Measurements from ENCODE around the gene YWHAG. TPM values are rescaled to one million over a fixed set of nuclear protein-coding genes. Genes with fewer than 3 reads are reported as not detected.

YWHAG gene
- total RNA-seq, 1 donor from 2014 or later, result 190 TPM

GRCh38 chr7:76300166-76300731 is 58.5 kb downstream of the YWHAG start:
- no peak overlapping the region for H3K27ac ChIP-seq
- H3K27me3 ChIP-seq, result peaks cover 26% of the 10 kb centered on the region
- no peaks in the 10 kb centered on the region for H4K20me1 ChIP-seq (ENCODE audit: low read depth)
- H3K4me1 ChIP-seq, result peaks cover 7% of the 10 kb centered on the region
- no peaks in the 10 kb centered on the region for H3K36me3 ChIP-seq
- H3K27me3 Mint-ChIP-seq (ENCODE audit: insufficient read depth, low read depth), result peaks cover 15% of the 10 kb centered on the region
- H3K79me2 ChIP-seq (ENCODE audit: low read depth), result no peaks in the 10 kb centered on the region
- H3K9ac ChIP-seq, result no peak overlapping the region
- no peak overlapping the region for H3K4me2 ChIP-seq
- no peak overlapping the region for H3K4me3 ChIP-seq
- no peak for DNase-seq (ENCODE audit: low spot score)
- H3K36me3 Mint-ChIP-seq, result no peaks in the 10 kb centered on the region
- no peak overlapping the region for H2AFZ ChIP-seq (replicated peaks)
- TF ChIP-seq EZH2phosphoT487 (IDR thresholded peaks at IDR 0.05) (no peak), EZH2 (IDR thresholded peaks at IDR 0.05) (no peak)
- TF ChIP-seq, protein P1, sequence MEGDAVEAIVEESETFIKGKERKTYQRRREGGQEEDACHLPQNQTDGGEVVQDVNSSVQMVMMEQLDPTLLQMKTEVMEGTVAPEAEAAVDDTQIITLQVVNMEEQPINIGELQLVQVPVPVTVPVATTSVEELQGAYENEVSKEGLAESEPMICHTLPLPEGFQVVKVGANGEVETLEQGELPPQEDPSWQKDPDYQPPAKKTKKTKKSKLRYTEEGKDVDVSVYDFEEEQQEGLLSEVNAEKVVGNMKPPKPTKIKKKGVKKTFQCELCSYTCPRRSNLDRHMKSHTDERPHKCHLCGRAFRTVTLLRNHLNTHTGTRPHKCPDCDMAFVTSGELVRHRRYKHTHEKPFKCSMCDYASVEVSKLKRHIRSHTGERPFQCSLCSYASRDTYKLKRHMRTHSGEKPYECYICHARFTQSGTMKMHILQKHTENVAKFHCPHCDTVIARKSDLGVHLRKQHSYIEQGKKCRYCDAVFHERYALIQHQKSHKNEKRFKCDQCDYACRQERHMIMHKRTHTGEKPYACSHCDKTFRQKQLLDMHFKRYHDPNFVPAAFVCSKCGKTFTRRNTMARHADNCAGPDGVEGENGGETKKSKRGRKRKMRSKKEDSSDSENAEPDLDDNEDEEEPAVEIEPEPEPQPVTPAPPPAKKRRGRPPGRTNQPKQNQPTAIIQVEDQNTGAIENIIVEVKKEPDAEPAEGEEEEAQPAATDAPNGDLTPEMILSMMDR (IDR thresholded peaks at IDR 0.05), result no peak
- no peaks in the 10 kb centered on the region for H3K9me3 ChIP-seq (ENCODE audit: low read depth)
- H3K9me3 Mint-ChIP-seq, result no peaks in the 10 kb centered on the region
- H3K4me3 Mint-ChIP-seq, result no peak overlapping the region
- no peak overlapping the region for H3K27ac Mint-ChIP-seq
- H3K4me1 Mint-ChIP-seq, result peaks cover 26% of the 10 kb centered on the region
- H3F3A ChIP-seq (ENCODE audit: low read depth), result peaks cover 16% of the 10 kb centered on the region

- H3K4me3 Mint-ChIP-seq, result no peak overlapping the region
- Histone ChIP-seq H3K4me1 (no peaks in the 10 kb centered on the region), H3K36me3 (no peaks in the 10 kb centered on the region), H3K27ac (no peak overlapping the region), H3K9me3 (ENCODE audit: low read depth) (no peaks in the 10 kb centered on the region), H3K4me2 (no peak overlapping the region), H3F3A (ENCODE audit: low read depth) (peaks cover 4% of the 10 kb centered on the region), H4K20me1 (ENCODE audit: low read depth) (no peaks in the 10 kb centered on the region), H3K27me3 (peaks cover 13% of the 10 kb centered on the region), H2AFZ (replicated peaks) (no peak overlapping the region), H3K4me3 (no peak overlapping the region), H3K79me2 (ENCODE audit: low read depth) (no peaks in the 10 kb centered on the region), H3K9ac (no peak overlapping the region)
- TF ChIP-seq EZH2 (IDR thresholded peaks at IDR 0.05), result no peak
- TF ChIP-seq EZH2phosphoT487 (IDR thresholded peaks at IDR 0.05), result no peak
- TF ChIP-seq, protein P1 (IDR thresholded peaks at IDR 0.05), result no peak
- no peak for DNase-seq (ENCODE audit: low spot score)
- H3K27me3 Mint-ChIP-seq (ENCODE audit: insufficient read depth, low read depth), result peaks cover 13% of the 10 kb centered on the region
- no peaks in the 10 kb centered on the region for H3K9me3 Mint-ChIP-seq
- H3K4me1 Mint-ChIP-seq, result peaks cover 20% of the 10 kb centered on the region
- H3K27ac Mint-ChIP-seq, result peak overlapping the region; percentile 43
- no peaks in the 10 kb centered on the region for H3K36me3 Mint-ChIP-seq
These were observed 61.7 kb downstream of the YWHAG start for GRCh38 chr7:76296743-76297740.

DNA sequence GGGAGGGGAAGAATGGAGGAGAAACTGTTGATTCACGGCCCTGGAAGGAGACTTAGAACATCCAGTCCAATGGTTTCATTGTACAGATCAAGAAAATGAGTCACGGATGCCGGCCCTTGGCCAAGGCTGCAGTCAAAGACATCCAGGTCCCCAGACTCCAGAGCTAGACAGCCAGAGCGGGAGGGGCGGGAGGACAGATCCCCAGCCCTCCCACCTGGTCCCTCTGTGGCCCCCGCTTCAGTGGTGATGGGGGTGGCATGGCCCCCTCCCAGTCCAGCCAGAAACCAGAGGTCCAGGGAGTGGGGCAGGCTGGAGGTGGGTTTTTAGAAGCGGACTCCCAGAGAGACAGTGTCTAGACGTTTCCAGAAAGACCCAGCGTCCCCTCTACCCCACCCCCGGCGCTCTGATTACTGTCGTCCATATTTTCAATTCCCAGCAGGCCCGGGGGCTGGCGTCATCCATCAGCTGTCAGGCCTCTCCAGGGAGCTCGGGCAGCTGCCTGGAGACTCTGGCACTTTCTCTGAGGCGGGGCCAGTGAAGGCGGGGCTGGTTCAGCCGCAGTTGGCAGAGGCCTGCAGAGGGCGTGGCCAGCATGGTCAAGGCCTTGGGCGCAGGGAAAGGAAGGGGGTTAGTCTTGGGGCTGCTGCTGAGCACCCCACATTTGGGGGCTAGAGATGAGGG is 64.3 kb downstream of the YWHAG start:
- peaks cover 31% of the 10 kb centered on the region for H3K4me1 Mint-ChIP-seq
- no peaks in the 10 kb centered on the region for H4K20me1 ChIP-seq (ENCODE audit: low read depth)
- no peaks in the 10 kb centered on the region for H3K36me3 ChIP-seq
- peaks cover 8% of the 10 kb centered on the region for H3K27me3 Mint-ChIP-seq (ENCODE audit: insufficient read depth, low read depth)
- H3K4me3 Mint-ChIP-seq, result no peak overlapping the region
- no peaks in the 10 kb centered on the region for H3K27me3 ChIP-seq
- H3K9me3 ChIP-seq (ENCODE audit: low read depth), result no peaks in the 10 kb centered on the region
- no peaks in the 10 kb centered on the region for H3K4me1 ChIP-seq
- no peak overlapping the region for H3K4me3 ChIP-seq
- peaks cover 6% of the 10 kb centered on the region for H3F3A ChIP-seq (ENCODE audit: low read depth)
- peak; percentile 35 for DNase-seq (ENCODE audit: low spot score)
- H3K9ac ChIP-seq, result no peak overlapping the region
- no peak overlapping the region for H3K4me2 ChIP-seq
- H2AFZ ChIP-seq (replicated peaks), result no peak overlapping the region
- H3K27ac Mint-ChIP-seq, result no peak overlapping the region
- H3K27ac ChIP-seq, result no peak overlapping the region
- no peaks in the 10 kb centered on the region for H3K9me3 Mint-ChIP-seq
- H3K79me2 ChIP-seq (ENCODE audit: low read depth), result no peaks in the 10 kb centered on the region
- H3K36me3 Mint-ChIP-seq, result no peaks in the 10 kb centered on the region
- TF ChIP-seq EZH2phosphoT487 (IDR thresholded peaks at IDR 0.05), result no peak

Data from neural progenitor cell (in vitro differentiated cells).